Placental pericyte (primary cell): ENCODE data around the gene SAMD9L. TPM values are rescaled to one million over a fixed set of nuclear protein-coding genes. Genes with fewer than 3 reads are reported as not detected.

Experiments
- total RNA-seq: library from RNA; depleted of rRNA; stranded (reverse); fragments of >200 nt; gene quantifications from 2 replicates; pipeline ENCODE4 v1.2.3, GENCODE V29; 2012

SAMD9L gene
- total RNA-seq: 6.1 and 36.1 TPM in 2 replicates

GRCh38 chr7:93148144-93148543, at the start of gene SAMD9L:
TSS of gene SAMD9L (minus strand) at chr7:93148385. CDS start at chr7:93135971, 12,414 bp downstream.

GRCh38 chr7:93117852-93118530, 30.2 kb downstream of the SAMD9L start, which contains the start of gene SAMD9:
TSS of gene SAMD9 (minus strand) at chr7:93117979. CDS start at chr7:93106097, 11,882 bp downstream.

Other genes starting within 250 kb of the SAMD9L start
- 8.8 and 35.1 TPM in 2 replicates for gene SAMD9, start 30.4 kb downstream of the SAMD9L start, total RNA-seq
- not detected in 2 replicates for gene HEPACAM2, start 78.1 kb upstream of the SAMD9L start, total RNA-seq
- 26.0 and 32.4 TPM in 2 replicates for gene VPS50, start 84.0 kb upstream of the SAMD9L start, total RNA-seq